ENCODE data around the gene HAND1. TPM values are rescaled to one million over a fixed set of nuclear protein-coding genes. Genes with fewer than 3 reads are reported as not detected.
A peak's percentile ranks its signal among the peaks of the same experiment; 100 is the strongest.

HAND1 gene
- total and polyA plus RNA-seq, 9 of the 15 experiments (the other 6 are each of a cell fraction or from before 2014, with no cell fraction given) = not detected

- in situ Hi-C loops (cut with MboI) = no loop called here
- no peak overlapping the region for H3K4me3 ChIP-seq
- no peaks in the 10 kb centered on the region for H3K36me3 ChIP-seq (ENCODE audit: control insufficient read depth, insufficient read depth, low read length)
- TF ChIP-seq ZBTB7A (IDR thresholded peaks at IDR 0.05; ENCODE audit: borderline replicate concordance, control insufficient read depth, low read depth, low read length) = no peak
- no peak for TF ChIP-seq ETS1 (conservative IDR thresholded peaks at IDR 0.05; ENCODE audit: control insufficient read depth, low read depth, low read length)
- TF ChIP-seq ZNF518B (CRISPR knock-in tag; IDR thresholded peaks at IDR 0.05) = no peak
- TF ChIP-seq ZC3H8 (IDR thresholded peaks at IDR 0.05) = no peak
- TF ChIP-seq ZC3H11A (IDR thresholded peaks at IDR 0.05; ENCODE audit: low read depth, low read length) = no peak
- TF ChIP-seq PML (IDR thresholded peaks at IDR 0.05; ENCODE audit: low read length) = no peak
- TF ChIP-seq ZBTB12 (CRISPR knock-in tag; IDR thresholded peaks at IDR 0.05) = no peak
- H3K79me2 ChIP-seq (ENCODE audit: control insufficient read depth, insufficient read depth, low read length) = no peaks in the 10 kb centered on the region
- BruUV-seq (replicated peaks) = no TSS peak
- POLR2A ChIA-PET = interaction anchor here (1.0 kb wide), 1 partner anchor 20 kb away, joined by 4 read pairs; no protein-coding TSS in a partner anchor
- H3K27ac ChIP-seq (ENCODE audit: extremely low read depth, low read depth, low read length) = no peak overlapping the region
- no peak overlapping the region for H3K4me2 ChIP-seq (ENCODE audit: insufficient read depth, low read length)
- no peak overlapping the region for H2AFZ ChIP-seq (ENCODE audit: low read depth, low read length)
- peaks cover 12 to 27% of the 10 kb centered on the region in 2 experiments; a peak in 4 of 5 replicates for H3K4me1 ChIP-seq (replicated peaks in 1 of 2; ENCODE audit: control insufficient read depth in 2 of 2, insufficient read depth in 2 of 2, low read length in 2 of 2)
- H3K9ac ChIP-seq (ENCODE audit: insufficient read depth in 1 of 2, low read depth in 2 of 2, low read length in 2 of 2) = peak overlapping the region in 1 of 2 experiments; percentile 81; a peak in 1 of 4 replicates
- DNase-seq (ENCODE audit: extremely low read depth in 1 of 4, low spot score in 3 of 4) = no peak
- CTCF ChIA-PET (ENCODE audit: low intra/inter-chr PET ratio) = no interaction called here
- H4K20me1 ChIP-seq (replicated peaks; ENCODE audit: control insufficient read depth, insufficient read depth, low read length) = peaks cover 3% of the 10 kb centered on the region; the same call in 1 of the 2 replicates
- no peaks in the 10 kb centered on the region for H3K9me1 ChIP-seq (ENCODE audit: control insufficient read depth, insufficient read depth, low read length)
- intact Hi-C loops (cut with micrococcal nuclease) = no loop called here
- 9% methylated on average over 2 of the region's 2 CpGs for WGBS (ENCODE audit: insufficient coverage, low coverage, missing lambda C conversion rate)
- no peak for ATAC-seq
- H3K27me3 ChIP-seq (ENCODE audit: control insufficient read depth in 2 of 2, insufficient read depth in 2 of 2, low read length in 2 of 2) = peaks cover 13 to 43% of the 10 kb centered on the region in 2 experiments
- no peaks in the 10 kb centered on the region for H3K9me3 ChIP-seq (replicated peaks; ENCODE audit: control insufficient read depth, insufficient read depth, low read depth, low read length)
- FAIRE-seq = no peak
These were observed 41.3 kb upstream of the HAND1 start for GRCh38 chr5:154519359-154519758.
